Raji (cell line): Measurements from ENCODE around the gene WWOX.

Experiments
- POLR2A ChIP-seq: IDR thresholded peaks from 2 replicates; pipeline ENCODE4 v1.6.1; 2011; ENCODE audit warnings: low read depth, low read length, control low read depth; ENCODE audit not compliant: insufficient read depth

Gene WWOX

GRCh38 chr16:78805556-78805955 is 706.1 kb downstream of the WWOX start:
- no peak for TF ChIP-seq POLR2A

GRCh38 chr16:78811247-78811646 is 711.8 kb downstream of the WWOX start:
- TF ChIP-seq POLR2A: no peak

- no peak for TF ChIP-seq POLR2A
Observed at GRCh38 chr16:78812582-78812981, 713.1 kb downstream of the WWOX start.

GRCh38 chr16:78813661-78814311 is 714.3 kb downstream of the WWOX start:
- TF ChIP-seq POLR2A: no peak

- no peak for TF ChIP-seq POLR2A
Observed at GRCh38 chr16:78815713-78816112, 716.3 kb downstream of the WWOX start.

GRCh38 chr16:78816499-78817195 is 717.2 kb downstream of the WWOX start:
- TF ChIP-seq POLR2A: no peak

- TF ChIP-seq POLR2A: no peak
Observed at GRCh38 chr16:78817200-78817739, 717.8 kb downstream of the WWOX start.

GRCh38 chr16:78821335-78821734 is 721.9 kb downstream of the WWOX start:
- TF ChIP-seq POLR2A: no peak

- no peak for TF ChIP-seq POLR2A
Observed at GRCh38 chr16:78822509-78822908, 723.1 kb downstream of the WWOX start.

- no peak for TF ChIP-seq POLR2A
Observed at GRCh38 chr16:78823027-78823426, 723.6 kb downstream of the WWOX start.

- no peak for TF ChIP-seq POLR2A
Observed at GRCh38 chr16:78829280-78829679, 729.8 kb downstream of the WWOX start.

GRCh38 chr16:78830599-78830998 is 731.1 kb downstream of the WWOX start:
- TF ChIP-seq POLR2A: no peak

- no peak for TF ChIP-seq POLR2A
Observed at GRCh38 chr16:78832100-78832499, 732.6 kb downstream of the WWOX start.

GRCh38 chr16:78836802-78837491 is 737.5 kb downstream of the WWOX start:
- TF ChIP-seq POLR2A: no peak

- TF ChIP-seq POLR2A: no peak
Observed at GRCh38 chr16:78837706-78838105, 738.3 kb downstream of the WWOX start.

- TF ChIP-seq POLR2A: no peak
Observed at GRCh38 chr16:78838276-78838675, 738.8 kb downstream of the WWOX start.

- TF ChIP-seq POLR2A: no peak
Observed at GRCh38 chr16:78842950-78843349, 743.5 kb downstream of the WWOX start.

GRCh38 chr16:78843978-78844377 is 744.5 kb downstream of the WWOX start:
- no peak for TF ChIP-seq POLR2A
